Stomach smooth muscle (tissue), 2 donors: ENCODE data around the gene WDR81.
A peak's percentile ranks its signal among the peaks of the same experiment; 100 is the strongest.
"Not testable (repeated sequence)": the region's sequence is repeated elsewhere in the genome, so short reads cannot be mapped to it uniquely, and the experiment has no call there.

Experiments used
- H3K27ac ChIP-seq: one replicate; pipeline ENCODE4 v1.7.0; 2013; ENCODE audit warnings: mild to moderate bottlenecking, low read length, inconsistent platforms
- H3K27me3 ChIP-seq, 2 donors: one replicate each; pipeline ENCODE4 v1.7.0; 2013; ENCODE audit warnings: low read length in 2 of 2; ENCODE audit not compliant: insufficient read depth in 2 of 2, control insufficient read depth in 1 of 2
- H3K36me3 ChIP-seq, 2 donors: one replicate each; pipeline ENCODE4 v1.7.0; 2013; ENCODE audit warnings: low read length in 2 of 2; ENCODE audit not compliant: control insufficient read depth in 2 of 2, insufficient read depth in 2 of 2
- H3K4me1 ChIP-seq: one replicate; pipeline ENCODE4 v1.7.0; 2013; ENCODE audit warnings: low read length; ENCODE audit not compliant: control insufficient read depth, insufficient read depth
- H3K4me3 ChIP-seq, 2 donors: one replicate each; pipeline ENCODE4 v1.7.0; 2013; ENCODE audit warnings: low read length in 2 of 2
- H3K9ac ChIP-seq, 2 donors: one replicate each; pipeline ENCODE4 v1.7.0; 2013; ENCODE audit warnings: low read length in 2 of 2, mild to moderate bottlenecking in 1 of 2
- H3K9me3 ChIP-seq, 2 donors: one replicate each; pipeline ENCODE4 v1.7.0; 2013; ENCODE audit warnings: low read length in 2 of 2; ENCODE audit not compliant: control insufficient read depth in 2 of 2
- donor health status: healthy.
- donor health status: Pancreatic carcinoma.

WDR81 gene

GRCh38 chr17:1724351-1724868 is at the start of gene WDR81:
TSS of gene WDR81 (plus strand) at chr17:1724704. CDS start at chr17:1724960, 256 bp downstream.
- Histone ChIP-seq H3K4me3 (peak within 1 kb of the TSS; percentile 63 to 75), H3K27me3 (no peaks in the 10 kb centered on the region), H3K36me3 (peaks cover 0 to 5% of the 10 kb centered on the region in 2 donors), H3K9me3 (no peaks in the 10 kb centered on the region), H3K9ac (peak within 1 kb of the TSS; percentile 64), H3K27ac (peak within 1 kb of the TSS; percentile 80), H3K4me1 (peaks cover 35% of the 10 kb centered on the region)

- H3K27ac ChIP-seq: no peak overlapping the region
- no peak overlapping the region for H3K9ac ChIP-seq
- no peaks in the 10 kb centered on the region for H3K27me3 ChIP-seq
- H3K4me1 ChIP-seq: no peaks in the 10 kb centered on the region
- H3K4me3 ChIP-seq: no peak overlapping the region
- H3K36me3 ChIP-seq: peaks cover 84 to 88% of the 10 kb centered on the region in 2 donors
- no peaks in the 10 kb centered on the region for H3K9me3 ChIP-seq
These were observed 48.1 kb upstream of the WDR81 start for GRCh38 chr17:1676401-1676800.

GRCh38 chr17:1683459-1683858 is 41.0 kb upstream of the WDR81 start:
- Histone ChIP-seq H3K4me3 (peak overlapping the region; percentile 87 to 88), H3K27ac (peak overlapping the region; percentile 93), H3K4me1 (peaks cover 19% of the 10 kb centered on the region), H3K9ac (peak overlapping the region; percentile 90 to 96), H3K9me3 (no peaks in the 10 kb centered on the region), H3K27me3 (no peaks in the 10 kb centered on the region), H3K36me3 (peaks cover 44% of the 10 kb centered on the region in 2 donors)

GRCh38 chr17:1684378-1685189 is 39.9 kb upstream of the WDR81 start, which contains the start of gene PRPF8:
TSS of gene PRPF8 (minus strand) at chr17:1684867. CDS start at chr17:1684571, 296 bp downstream.
- Histone ChIP-seq H3K4me1 (peaks cover 19% of the 10 kb centered on the region), H3K9me3 (no peaks in the 10 kb centered on the region), H3K4me3 (peak within 1 kb of the TSS; percentile 87 to 88), H3K27ac (peak within 1 kb of the TSS; percentile 93), H3K27me3 (no peaks in the 10 kb centered on the region), H3K9ac (peak within 1 kb of the TSS; percentile 90 to 96), H3K36me3 (peaks cover 33% of the 10 kb centered on the region in 2 donors)

- H3K36me3 ChIP-seq: peaks cover 18% of the 10 kb centered on the region in 2 donors
- H3K4me3 ChIP-seq: no peak overlapping the region
- H3K27ac ChIP-seq: no peak overlapping the region
- no peak overlapping the region for H3K9ac ChIP-seq
- H3K27me3 ChIP-seq: no peaks in the 10 kb centered on the region
- no peaks in the 10 kb centered on the region for H3K9me3 ChIP-seq
- H3K4me1 ChIP-seq: peaks cover 19% of the 10 kb centered on the region
These were observed 38.4 kb upstream of the WDR81 start for GRCh38 chr17:1686086-1686485.

GRCh38 chr17:1688405-1688804 is 36.1 kb upstream of the WDR81 start:
- H3K9ac ChIP-seq, H3K27ac ChIP-seq, H3K4me1 ChIP-seq, H3K36me3 ChIP-seq, H3K27me3 ChIP-seq, H3K9me3 ChIP-seq, H3K4me3 ChIP-seq: not testable (repeated sequence)

- H3K36me3 ChIP-seq: no peaks in the 10 kb centered on the region
- no peaks in the 10 kb centered on the region for H3K27me3 ChIP-seq
- no peak overlapping the region for H3K9ac ChIP-seq
- H3K27ac ChIP-seq: no peak overlapping the region
- H3K9me3 ChIP-seq: no peaks in the 10 kb centered on the region
- H3K4me1 ChIP-seq: no peaks in the 10 kb centered on the region
- no peak overlapping the region for H3K4me3 ChIP-seq
These were observed 33.8 kb upstream of the WDR81 start for GRCh38 chr17:1690544-1691221.

GRCh38 chr17:1693339-1693738 is 31.2 kb upstream of the WDR81 start:
- Histone ChIP-seq H3K36me3 (no peaks in the 10 kb centered on the region), H3K27ac (no peak overlapping the region), H3K9ac (no peak overlapping the region), H3K9me3 (no peaks in the 10 kb centered on the region), H3K4me1 (no peaks in the 10 kb centered on the region), H3K4me3 (no peak overlapping the region), H3K27me3 (no peaks in the 10 kb centered on the region)

- Histone ChIP-seq H3K27me3 (no peaks in the 10 kb centered on the region), H3K4me3 (no peak overlapping the region), H3K9ac (no peak overlapping the region), H3K4me1 (no peaks in the 10 kb centered on the region), H3K9me3 (no peaks in the 10 kb centered on the region), H3K36me3 (no peaks in the 10 kb centered on the region), H3K27ac (no peak overlapping the region)
These were observed 29.1 kb upstream of the WDR81 start for GRCh38 chr17:1695365-1695764.

- H3K9me3 ChIP-seq: no peaks in the 10 kb centered on the region
- H3K36me3 ChIP-seq: no peaks in the 10 kb centered on the region
- H3K4me3 ChIP-seq: no peak overlapping the region
- no peak overlapping the region for H3K9ac ChIP-seq
- H3K4me1 ChIP-seq: no peaks in the 10 kb centered on the region
- H3K27me3 ChIP-seq: no peaks in the 10 kb centered on the region
- no peak overlapping the region for H3K27ac ChIP-seq
These were observed 26.8 kb upstream of the WDR81 start for GRCh38 chr17:1697681-1698080.
